Parathyroid adenoma (tissue), 2 donors: ENCODE data around the gene PSMD13.

Source experiments
- H2AFZ ChIP-seq: fragments of 300-600 bp; sonication (generic); one replicate; pipeline ENCODE4 v1.7.0; 2017; ENCODE audit warnings: antibody characterized with exemption, mild to moderate bottlenecking
- H3K27ac ChIP-seq: fragments of 300-600 bp; sonication (generic); one replicate; pipeline ENCODE4 v1.7.0; 2017
- H3K27me3 ChIP-seq: fragments of 300-600 bp; sonication (generic); one replicate; pipeline ENCODE4 v1.7.0; 2017; ENCODE audit warnings: low read length; ENCODE audit not compliant: control insufficient read depth, insufficient read depth
- H3K36me3 ChIP-seq: fragments of 300-600 bp; sonication (generic); one replicate; pipeline ENCODE4 v1.7.0; 2017; ENCODE audit warnings: low read length; ENCODE audit not compliant: control insufficient read depth, insufficient read depth
- H3K4me1 ChIP-seq: fragments of 300-600 bp; sonication (generic); one replicate; pipeline ENCODE4 v1.7.0; 2017; ENCODE audit warnings: control low read depth
- H3K4me2 ChIP-seq: fragments of 300-600 bp; sonication (generic); one replicate; pipeline ENCODE4 v1.7.0; 2017; ENCODE audit warnings: low read length
- H3K4me3 ChIP-seq: fragments of 300-600 bp; sonication (generic); one replicate; pipeline ENCODE4 v1.7.0; 2017; ENCODE audit warnings: low read depth, low read length
- H3K79me2 ChIP-seq: fragments of 300-600 bp; sonication (generic); one replicate; pipeline ENCODE4 v1.7.0; 2017; ENCODE audit warnings: control low read depth
- H3K9ac ChIP-seq: fragments of 300-600 bp; sonication (generic); one replicate; pipeline ENCODE4 v1.7.0; 2017; ENCODE audit warnings: mild to moderate bottlenecking
- H3K9me3 ChIP-seq: fragments of 300-600 bp; sonication (generic); one replicate; pipeline ENCODE4 v1.7.0; 2017; ENCODE audit warnings: low read length; ENCODE audit not compliant: control insufficient read depth
- TF ChIP-seq, protein P1 (sequence below): fragments of 300-600 bp; sonication (generic); IDR thresholded peaks from one replicate; pipeline ENCODE4 v1.7.0; 2017; ENCODE audit warnings: antibody characterized with exemption, mild to moderate bottlenecking
- donor health status: primary hyperparathyroidism.

Gene PSMD13

DNA sequence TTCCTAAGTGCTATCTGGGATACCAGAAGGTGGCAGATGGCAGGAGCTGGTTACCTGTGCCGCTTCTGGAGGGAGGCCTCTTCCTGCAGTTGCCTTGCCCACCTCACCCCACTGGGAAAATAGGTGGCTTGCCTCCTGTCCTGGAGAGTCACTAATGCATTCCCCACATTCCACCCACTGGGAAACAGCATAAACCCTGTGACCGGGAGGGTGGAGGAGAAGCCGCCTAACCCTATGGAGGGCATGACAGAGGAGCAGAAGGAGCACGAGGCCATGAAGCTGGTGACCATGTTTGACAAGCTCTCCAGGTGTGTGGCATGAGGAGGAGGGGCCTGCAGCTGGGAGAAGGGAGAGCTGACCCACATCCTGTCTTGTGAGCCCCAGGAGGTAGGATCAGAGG is 23.7 kb upstream of the PSMD13 start:
- no peaks in the 10 kb centered on the region for H3K79me2 ChIP-seq
- TF ChIP-seq, protein P1, sequence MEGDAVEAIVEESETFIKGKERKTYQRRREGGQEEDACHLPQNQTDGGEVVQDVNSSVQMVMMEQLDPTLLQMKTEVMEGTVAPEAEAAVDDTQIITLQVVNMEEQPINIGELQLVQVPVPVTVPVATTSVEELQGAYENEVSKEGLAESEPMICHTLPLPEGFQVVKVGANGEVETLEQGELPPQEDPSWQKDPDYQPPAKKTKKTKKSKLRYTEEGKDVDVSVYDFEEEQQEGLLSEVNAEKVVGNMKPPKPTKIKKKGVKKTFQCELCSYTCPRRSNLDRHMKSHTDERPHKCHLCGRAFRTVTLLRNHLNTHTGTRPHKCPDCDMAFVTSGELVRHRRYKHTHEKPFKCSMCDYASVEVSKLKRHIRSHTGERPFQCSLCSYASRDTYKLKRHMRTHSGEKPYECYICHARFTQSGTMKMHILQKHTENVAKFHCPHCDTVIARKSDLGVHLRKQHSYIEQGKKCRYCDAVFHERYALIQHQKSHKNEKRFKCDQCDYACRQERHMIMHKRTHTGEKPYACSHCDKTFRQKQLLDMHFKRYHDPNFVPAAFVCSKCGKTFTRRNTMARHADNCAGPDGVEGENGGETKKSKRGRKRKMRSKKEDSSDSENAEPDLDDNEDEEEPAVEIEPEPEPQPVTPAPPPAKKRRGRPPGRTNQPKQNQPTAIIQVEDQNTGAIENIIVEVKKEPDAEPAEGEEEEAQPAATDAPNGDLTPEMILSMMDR, result no peak

DNA sequence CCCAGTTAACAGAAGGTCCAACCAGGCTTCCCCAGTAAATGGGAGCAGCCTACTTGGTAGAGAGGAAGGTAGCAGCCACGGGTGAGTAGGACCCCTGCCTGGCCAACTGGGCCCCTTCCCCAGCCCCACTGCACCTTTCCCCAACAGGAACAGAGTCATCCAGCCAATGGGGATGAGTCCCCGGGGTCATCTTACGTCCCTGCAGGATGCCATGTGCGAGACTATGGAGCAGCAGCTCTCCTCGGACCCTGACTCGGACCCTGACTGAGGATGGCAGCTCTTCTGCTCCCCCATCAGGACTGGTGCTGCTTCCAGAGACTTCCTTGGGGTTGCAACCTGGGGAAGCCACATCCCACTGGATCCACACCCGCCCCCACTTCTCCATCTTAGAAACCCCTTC is 22.7 kb upstream of the PSMD13 start:
- Histone ChIP-seq H2AFZ (no peak overlapping the region), H3K79me2 (no peaks in the 10 kb centered on the region), H3K27ac (no peak overlapping the region), H3K9ac (no peak overlapping the region), H3K4me3 (no peak overlapping the region), H3K36me3 (no peaks in the 10 kb centered on the region), H3K27me3 (no peaks in the 10 kb centered on the region), H3K9me3 (no peaks in the 10 kb centered on the region), H3K4me1 (peaks cover 4% of the 10 kb centered on the region), H3K4me2 (no peak overlapping the region)
- TF ChIP-seq, protein P1, result no peak

More for the DNA sequence above, 23.7 kb upstream of the PSMD13 start:
- Histone ChIP-seq H3K27ac (no peak overlapping the region), H2AFZ (no peak overlapping the region), H3K9ac (no peak overlapping the region), H3K4me1 (peaks cover 4% of the 10 kb centered on the region), H3K4me3 (no peak overlapping the region), H3K27me3 (no peaks in the 10 kb centered on the region), H3K4me2 (no peak overlapping the region), H3K36me3 (no peaks in the 10 kb centered on the region), H3K9me3 (no peaks in the 10 kb centered on the region)

DNA sequence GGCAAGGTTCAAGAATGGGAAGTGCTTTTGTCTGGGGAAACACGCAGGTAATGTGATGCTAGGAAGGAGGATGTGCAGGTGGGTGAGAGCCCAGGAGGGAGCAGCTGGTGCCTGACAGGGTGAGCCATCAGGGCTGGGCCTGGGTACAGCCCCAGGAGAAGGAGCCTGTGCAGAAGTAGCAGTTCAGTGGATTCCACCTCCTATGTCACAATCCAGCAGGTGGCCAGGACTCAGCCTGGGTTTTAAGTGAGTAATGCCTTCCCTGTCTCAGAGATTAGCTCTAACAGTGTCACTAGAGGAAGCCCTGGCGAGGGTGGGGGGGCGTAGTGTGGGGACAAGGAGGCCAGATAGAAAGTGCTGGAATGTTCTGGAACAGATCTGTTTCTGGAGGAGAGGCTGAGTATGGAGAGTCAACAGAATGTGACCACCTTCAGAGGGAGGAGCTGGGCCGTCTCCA is 21.2 kb upstream of the PSMD13 start:
- H3K27me3 ChIP-seq, result no peaks in the 10 kb centered on the region
- no peak overlapping the region for H3K4me2 ChIP-seq
- H2AFZ ChIP-seq, result no peak overlapping the region
- H3K36me3 ChIP-seq, result no peaks in the 10 kb centered on the region
- H3K27ac ChIP-seq, result no peak overlapping the region
- H3K9ac ChIP-seq, result no peak overlapping the region
- H3K9me3 ChIP-seq, result no peaks in the 10 kb centered on the region
- H3K79me2 ChIP-seq, result no peaks in the 10 kb centered on the region
- H3K4me3 ChIP-seq, result no peak overlapping the region
- TF ChIP-seq, protein P1, result no peak
- no peaks in the 10 kb centered on the region for H3K4me1 ChIP-seq

DNA sequence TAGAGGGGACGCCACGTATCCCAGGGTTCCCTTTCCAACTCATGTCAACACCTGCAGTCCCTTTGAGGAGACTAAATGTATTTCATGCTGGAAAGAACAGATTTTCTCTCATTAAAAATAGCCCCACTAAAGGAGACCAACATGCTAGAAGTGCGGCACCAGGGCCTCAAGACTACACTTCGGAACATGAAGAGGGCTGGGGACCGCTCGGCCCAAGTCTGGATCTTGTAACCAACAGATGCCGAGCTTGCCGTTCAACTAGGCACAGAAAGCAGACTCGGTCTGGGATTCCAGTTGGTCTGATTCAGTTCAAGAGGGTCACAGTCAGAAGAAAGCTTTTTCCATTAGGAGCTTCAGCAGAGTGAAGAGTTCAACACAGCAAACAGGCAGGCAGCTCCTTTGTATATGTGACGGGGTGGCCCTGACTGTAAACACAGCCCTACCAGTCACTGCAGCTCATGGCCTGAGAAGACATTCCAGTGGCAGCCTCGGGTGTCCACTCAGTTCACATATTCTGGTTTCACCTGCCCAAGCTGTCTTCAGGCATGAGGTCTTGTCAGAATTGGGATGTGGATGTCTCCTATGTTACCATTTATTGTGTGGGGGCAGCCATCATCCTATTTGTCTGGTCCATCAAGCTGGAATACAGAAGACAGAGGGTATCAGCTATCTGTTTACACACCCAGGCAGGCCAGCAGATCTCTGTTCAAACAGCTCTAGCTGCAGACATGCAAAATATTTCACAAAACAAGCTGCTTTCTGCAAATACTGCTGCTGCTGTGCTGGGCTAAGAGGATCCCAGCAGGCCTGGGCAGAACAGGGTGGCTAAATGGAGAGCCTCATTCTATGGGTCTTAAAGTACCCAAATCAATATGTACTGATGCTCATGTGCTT is 20.4 kb upstream of the PSMD13 start:
- Histone ChIP-seq H3K9me3 (no peaks in the 10 kb centered on the region), H2AFZ (no peak overlapping the region), H3K27me3 (no peaks in the 10 kb centered on the region), H3K9ac (no peak overlapping the region), H3K27ac (no peak overlapping the region), H3K4me3 (no peak overlapping the region), H3K79me2 (no peaks in the 10 kb centered on the region), H3K4me2 (no peak overlapping the region), H3K36me3 (no peaks in the 10 kb centered on the region), H3K4me1 (no peaks in the 10 kb centered on the region)
- TF ChIP-seq, protein P1, result no peak

DNA sequence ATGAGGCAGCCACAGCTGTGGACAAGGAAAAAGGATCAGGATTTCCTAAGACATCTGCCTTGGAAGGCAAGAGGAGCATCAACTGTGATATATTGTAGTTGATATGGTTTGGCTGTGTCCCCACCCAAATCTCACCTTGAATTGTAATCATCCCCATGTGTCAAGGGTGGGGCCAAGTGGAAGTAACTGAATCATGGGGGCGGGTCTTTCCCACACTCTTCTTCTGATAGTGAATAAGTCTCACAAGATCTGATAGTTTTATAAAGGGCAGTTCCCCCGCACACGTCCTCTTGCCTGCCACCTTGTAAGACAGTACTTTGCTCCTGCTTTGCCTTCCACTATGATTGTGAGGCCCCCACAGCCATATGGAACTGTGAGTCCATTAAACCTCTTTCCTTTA is 19.1 kb upstream of the PSMD13 start:
- Histone ChIP-seq H2AFZ (no peak overlapping the region), H3K9me3 (no peaks in the 10 kb centered on the region), H3K79me2 (no peaks in the 10 kb centered on the region), H3K27ac (no peak overlapping the region), H3K4me2 (no peak overlapping the region), H3K27me3 (no peaks in the 10 kb centered on the region), H3K4me3 (no peak overlapping the region), H3K4me1 (no peaks in the 10 kb centered on the region), H3K9ac (no peak overlapping the region), H3K36me3 (no peaks in the 10 kb centered on the region)
- TF ChIP-seq, protein P1, result no peak
